Sigmoid colon (tissue), 7 donors: ENCODE data around the gene RHBDF1. TPM values are rescaled to one million over a fixed set of nuclear protein-coding genes. Genes with fewer than 3 reads are reported as not detected.

Source experiments
- DNase-seq: peaks from one replicate; pipeline ENCODE4 v3.0.0-alpha.2; 2019
- H3K27ac ChIP-seq, 4 donors: fragments of 200-600 bp; sonication (generic); one replicate each; pipeline ENCODE4 v1.5.1; 2016 to 2019; ENCODE audit warnings: mild to moderate bottlenecking in 1 of 4
- H3K27me3 ChIP-seq, 3 donors: fragments of 200-600 bp; sonication (generic); one replicate each; pipeline ENCODE4 v1.5.1; 2019; ENCODE audit warnings: mild to moderate bottlenecking in 1 of 3
- H3K36me3 ChIP-seq, 4 donors: fragments of 200-600 bp; sonication (generic); one replicate each; pipeline ENCODE4 v1.5.1; 2016 to 2019
- H3K4me1 ChIP-seq, 4 donors: fragments of 200-600 bp; sonication (generic); one replicate each; pipeline ENCODE4 v1.5.1; 2017 to 2019
- H3K4me3 ChIP-seq, 4 donors: fragments of 200-600 bp; sonication (generic); one replicate each; pipeline ENCODE4 v1.5.1; 2017 to 2019; ENCODE audit warnings: mild to moderate bottlenecking in 2 of 4, moderate library complexity in 1 of 4
- H3K9me3 ChIP-seq, 4 donors: fragments of 200-600 bp in 3 of 4; sonication (generic) in 3 of 4; one replicate each; pipeline versions ENCODE4 v1.5.1 to v1.6.1; 2013 to 2019
- CTCF ChIP-seq, 4 experiments: fragments of 450-650 bp in 3 of 4; fragments of 200-600 bp in 1 of 4; IDR thresholded peaks; one replicate each; pipeline ENCODE4 v1.5.1; 2016 to 2019; ENCODE audit warnings: antibody characterized with exemption in 4 of 4, mild to moderate bottlenecking in 3 of 4, moderate library complexity in 2 of 4
- EP300 ChIP-seq, 4 donors: sonication (generic); formaldehyde crosslinking; IDR thresholded peaks; one replicate each; pipeline ENCODE4 v1.6.1; 2017; ENCODE audit warnings: antibody characterized with exemption in 4 of 4
- POLR2A ChIP-seq, 2 donors: fragments of 450-650 bp; IDR thresholded peaks; one replicate each; pipeline ENCODE4 v1.6.1; 2016; ENCODE audit warnings: antibody characterized with exemption in 2 of 2, mild to moderate bottlenecking in 2 of 2, moderate library complexity in 2 of 2
- POLR2AphosphoS5 ChIP-seq, 4 donors: sonication (generic); formaldehyde crosslinking; IDR thresholded peaks; one replicate each; pipeline ENCODE4 v1.6.1; 2017; ENCODE audit warnings: antibody characterized with exemption in 4 of 4
- WGBS, 2 donors: extraction: QIAGEN DNeasy Blood & Tissue Kit; methylation state at CpG; one replicate each; pipeline ENCODE4 v1.1.7; 2013; 5-methylcytosine and 5-hydroxymethylcytosine counted together
- intact Hi-C: fragments of 100-400 bp; cut with DNase I; formaldehyde crosslinking; loops from one replicate; pipeline ENCODE4 v1.15.1; 2023
- polyA plus RNA-seq, 3 donors: library from polyadenylated mRNA; stranded (reverse); fragments of 200-250 nt; gene quantifications; one replicate each; pipeline ENCODE4 v1.2.3, GENCODE V29; 2013
- total RNA-seq, 4 donors: library from RNA; depleted of rRNA; stranded (reverse); fragments of >200 nt; gene quantifications; one replicate each; pipeline ENCODE4 v1.1.0, GENCODE V29; 2016
- donor health status: healthy with polysubstance abuse.
- donor health status: Bipolar disorder and iron deficiency.
- donor health status: healthy.

The RHBDF1 gene
- total and polyA plus RNA-seq, 7 donors, result 6.0 to 42.1 (median 18.2) TPM

GRCh38 chr16:84718-85406 lies 12.4 kb upstream of the RHBDF1 start:
- Histone ChIP-seq H3K27me3 (no peaks in the 10 kb centered on the region), H3K36me3 (peaks cover 12 to 57% (median 32%) of the 10 kb centered on the region in 4 donors), H3K4me1 (peaks cover 0 to 20% (median 18%) of the 10 kb centered on the region in 4 donors), H3K9me3 (no peaks in the 10 kb centered on the region), H3K27ac (peak overlapping the region; percentile 58 to 68 (median 60)), H3K4me3 (no peak overlapping the region)
- WGBS, 2 donors, result 27 to 57% methylated on average over 7 of the region's 7 CpGs
- DNase-seq, result peak; percentile 85
- TF ChIP-seq CTCF (IDR thresholded peaks at IDR 0.05) (no peak), EP300 (IDR thresholded peaks at IDR 0.05) (no peak), POLR2AphosphoS5 (IDR thresholded peaks at IDR 0.05) (peak in 3 of 4 donors; percentile 30 to 56 (median 30)), POLR2A (IDR thresholded peaks at IDR 0.05) (no peak)
- intact Hi-C loops, result no loop called here

- DNase-seq, result peak; percentile 65
- TF ChIP-seq CTCF (IDR thresholded peaks at IDR 0.05) (no peak), POLR2AphosphoS5 (IDR thresholded peaks at IDR 0.05) (no peak), EP300 (IDR thresholded peaks at IDR 0.05) (no peak)
Observed at GRCh38 chr16:83781-84615, 11.6 kb upstream of the RHBDF1 start.

GRCh38 chr16:83060-83603 lies 10.7 kb upstream of the RHBDF1 start:
- Histone ChIP-seq H3K27ac (no peak overlapping the region), H3K4me1 (peaks cover 0 to 32% (median 27%) of the 10 kb centered on the region in 4 donors)
- intact Hi-C loops, result no loop called here

More at GRCh38 chr16:83781-84615, 11.6 kb upstream of the RHBDF1 start:
- intact Hi-C loops, result no loop called here
- H3K9me3 ChIP-seq, result no peaks in the 10 kb centered on the region
- H3K27ac ChIP-seq, result peak overlapping the region; percentile 58 to 68 (median 60)
- H3K4me1 ChIP-seq, result peaks cover 0 to 26% (median 22%) of the 10 kb centered on the region in 4 donors
- peaks cover 12 to 55% (median 30%) of the 10 kb centered on the region in 4 donors for H3K36me3 ChIP-seq
- H3K27me3 ChIP-seq, result no peaks in the 10 kb centered on the region
- WGBS, 2 donors, result 68 to 79% methylated on average over 21 of the region's 21 CpGs
- H3K4me3 ChIP-seq, result no peak overlapping the region

More at GRCh38 chr16:83060-83603, 10.7 kb upstream of the RHBDF1 start:
- H3K36me3 ChIP-seq, result peaks cover 7 to 46% (median 24%) of the 10 kb centered on the region in 4 donors
- 77 to 92% methylated on average over 31 of the region's 31 CpGs for WGBS, 2 donors
- no peak overlapping the region for H3K4me3 ChIP-seq
- H3K27me3 ChIP-seq, result no peaks in the 10 kb centered on the region
- H3K9me3 ChIP-seq, result no peaks in the 10 kb centered on the region
- no peak for DNase-seq
- TF ChIP-seq CTCF (IDR thresholded peaks at IDR 0.05) (no peak), POLR2A (IDR thresholded peaks at IDR 0.05) (no peak), EP300 (IDR thresholded peaks at IDR 0.05) (no peak), POLR2AphosphoS5 (IDR thresholded peaks at IDR 0.05) (no peak)
